Panc1 (cell line): ENCODE measurements around the gene CES3. TPM values are rescaled to one million over a fixed set of nuclear protein-coding genes. Genes with fewer than 3 reads are reported as not detected.

Experiments used
- ATAC-seq: fragments of 200-7000 bp; cut with Tn5 transposase; 2 replicates; pipeline ENCODE4 v1.9.1; 2020; ENCODE audit warnings: mild to moderate bottlenecking, moderate library complexity
- BruUV-seq: library from RNA; stranded (reverse); fragments of 400-500 nt; replicated peaks from 2 replicates; lab custom pipeline; 2021; lab: Mats Ljungman, UMichigan
- CTCF ChIA-PET: fragments of 300-600 bp; sonication (Branson Sonifier 250); formaldehyde crosslinking; loops from one replicate; lab custom pipeline; 2022; ENCODE audit warnings: antibody characterized with exemption; lab: Charles Lee
- POLR2A ChIA-PET: fragments of 300-600 bp; sonication (Branson Sonifier 250); formaldehyde crosslinking; loops from one replicate; lab custom pipeline; 2022; ENCODE audit warnings: antibody characterized with exemption; lab: Charles Lee
- DNase-seq: peaks from one replicate; pipeline ENCODE4 v3.0.0-alpha.2; 2010; ENCODE audit warnings: low read depth, low spot score
- H3K27ac ChIP-seq: 2 replicates; pipeline ENCODE4 v1.5.1; 2011; ENCODE audit warnings: mild to moderate bottlenecking, low read length, inconsistent platforms
- H3K27me3 ChIP-seq: fragments of 200-500 bp; sonication (Bioruptor generic); 2 replicates; pipeline ENCODE4 v1.6.0; 2014; ENCODE audit warnings: low read length, inconsistent platforms; ENCODE audit not compliant: control insufficient read depth, insufficient read depth
- H3K36me3 ChIP-seq: fragments of 200-500 bp; sonication (Bioruptor generic); 2 replicates; pipeline ENCODE4 v1.5.1; 2014; ENCODE audit warnings: inconsistent platforms, mild to moderate bottlenecking, low read length, moderate library complexity; ENCODE audit not compliant: control insufficient read depth, insufficient read depth
- H3K4me1 ChIP-seq: 2 replicates; pipeline ENCODE4 v1.5.1; 2011; ENCODE audit warnings: inconsistent platforms, mild to moderate bottlenecking, low read length, moderate library complexity; ENCODE audit not compliant: control insufficient read depth, insufficient read depth
- H3K4me3 ChIP-seq, 2 experiments: 2 replicates each; pipeline ENCODE4 v1.5.1; 2011 to 2012; ENCODE audit warnings: low read depth in 2 of 2, low read length in 2 of 2, mild to moderate bottlenecking in 2 of 2, inconsistent platforms in 1 of 2, moderate library complexity in 1 of 2
- H3K9me3 ChIP-seq: fragments of 200-500 bp; sonication (Bioruptor generic); 2 replicates; pipeline ENCODE4 v1.5.1; 2014; ENCODE audit warnings: low read depth, mild to moderate bottlenecking, inconsistent platforms, low read length, moderate library complexity; ENCODE audit not compliant: control insufficient read depth, insufficient read depth
- CTCF ChIP-seq: fragments of 450-650 bp; IDR thresholded peaks from 2 replicates; pipeline ENCODE4 v1.5.1; 2017; ENCODE audit warnings: mild to moderate bottlenecking
- POLR2AphosphoS5 ChIP-seq: IDR thresholded peaks from 2 replicates; pipeline ENCODE4 v1.6.1; 2012; ENCODE audit warnings: mild to moderate bottlenecking, low read depth, low read length, moderate library complexity
- REST ChIP-seq, 2 experiments: IDR thresholded peaks; 2 replicates each; pipeline ENCODE4 v1.6.1; 2011 to 2012; ENCODE audit warnings: low read depth in 2 of 2, control low read depth in 1 of 2, low read length in 1 of 2, mild to moderate bottlenecking in 1 of 2, moderate library complexity in 1 of 2; ENCODE audit not compliant: insufficient read depth in 1 of 2
- SIN3A ChIP-seq: IDR thresholded peaks from 2 replicates; pipeline ENCODE4 v1.6.1; 2012; ENCODE audit warnings: low read depth, mild to moderate bottlenecking, low read length, moderate library complexity, borderline replicate concordance; ENCODE audit not compliant: insufficient read depth
- TCF7L2 ChIP-seq: IDR thresholded peaks from 2 replicates; pipeline ENCODE4 v1.6.1; 2011; ENCODE audit warnings: mild to moderate bottlenecking, low read depth, low read length, inconsistent platforms
- in situ Hi-C: cut with HindIII; loops from 2 replicates; pipeline ENCODE4 v1.10.0; 2016; ENCODE audit warnings: low sequenced_read_pairs, low pct_unique_long_range_greater_than_20kb
- intact Hi-C: fragments of 100-400 bp; cut with micrococcal nuclease; formaldehyde crosslinking; loops from one replicate; pipeline ENCODE4 v1.10.0; 2022; ENCODE audit not compliant: unreplicated experiment
- total RNA-seq: library from RNA; stranded (reverse); gene quantifications from one replicate; pipeline ENCODE4 v1.2.1, GENCODE V29; 2021; ENCODE audit not compliant: unreplicated experiment

The CES3 gene
- total RNA-seq, 1 experiment from 2014 or later, result not detected

GRCh38 chr16:66946541-66946940 lies 14.5 kb upstream of the CES3 start:
- CTCF ChIA-PET, result interaction anchor here (0.7 kb wide), 1 partner anchor 18 kb away, joined by 5 read pairs; no protein-coding TSS in a partner anchor
- POLR2A ChIA-PET, result no interaction called here
- BruUV-seq, result no TSS peak
- intact Hi-C loops (loop anchor here (5.0 kb wide), 1 partner anchor 49 kb away; no protein-coding TSS in a partner anchor), in situ Hi-C loops (no loop called here)
- Histone ChIP-seq H3K4me1 (no peaks in the 10 kb centered on the region), H3K27ac (no peak overlapping the region), H3K4me3 (no peak overlapping the region), H3K9me3 (no peaks in the 10 kb centered on the region), H3K36me3 (no peaks in the 10 kb centered on the region), H3K27me3 (no peaks in the 10 kb centered on the region)
- ATAC-seq (peak; percentile 29; the same call in 1 of the 2 replicates), DNase-seq (no peak)
- TF ChIP-seq REST (IDR thresholded peaks at IDR 0.05; ENCODE audit: insufficient read depth in 1 of 2, low read depth in 2 of 2, low read length in 1 of 2) (no peak), SIN3A (no peak), TCF7L2 (no peak), POLR2AphosphoS5 (no peak), CTCF (no peak)

DNA sequence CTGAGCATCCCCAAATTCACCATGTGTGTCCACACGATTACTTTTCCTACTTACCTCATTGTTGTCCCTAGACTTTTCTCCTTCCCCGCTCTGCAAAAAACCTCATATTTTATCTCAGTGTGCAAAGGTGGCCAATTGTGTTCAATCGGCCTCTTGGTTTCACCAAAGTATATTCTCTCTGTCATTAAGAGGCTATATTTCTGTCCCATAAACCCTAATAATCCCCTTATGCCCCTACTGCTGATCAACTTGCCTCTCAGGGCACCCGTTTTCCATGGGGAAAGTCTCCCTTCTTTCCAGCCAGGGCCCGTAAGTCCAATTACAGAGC lies 14.1 kb upstream of the CES3 start:
- intact Hi-C loops, result loop anchor here (5.0 kb wide), 1 partner anchor 50 kb away; no protein-coding TSS in a partner anchor
- BruUV-seq, result no TSS peak
- H3K9me3 ChIP-seq, result no peaks in the 10 kb centered on the region
- ATAC-seq (no peak), DNase-seq (no peak)
- no peaks in the 10 kb centered on the region for H3K4me1 ChIP-seq
- in situ Hi-C loops, result no loop called here
- H3K4me3 ChIP-seq, result no peak overlapping the region
- ChIA-PET POLR2A (no interaction called here), CTCF (no interaction called here)
- H3K27ac ChIP-seq, result no peak overlapping the region
- TF ChIP-seq POLR2AphosphoS5 (no peak), CTCF (no peak), SIN3A (no peak), TCF7L2 (no peak), REST (IDR thresholded peaks at IDR 0.05; ENCODE audit: insufficient read depth in 1 of 2, low read depth in 2 of 2, low read length in 1 of 2) (no peak)
- no peaks in the 10 kb centered on the region for H3K27me3 ChIP-seq
- H3K36me3 ChIP-seq, result no peaks in the 10 kb centered on the region
